Omental fat pad (tissue), 4 donors: ENCODE data around the gene SLC17A6. TPM values are rescaled to one million over a fixed set of nuclear protein-coding genes. Genes with fewer than 3 reads are reported as not detected.

ENCODE experiments used
- ATAC-seq: fragments of 150-250 bp; one replicate; pipeline ENCODE4 v1.9.1; 2016; ENCODE audit warnings: mild to moderate bottlenecking, moderate library complexity; ENCODE audit not compliant: low FRiP score
- DNase-seq: peaks from one replicate; pipeline ENCODE4 v3.0.0-alpha.2; 2019; ENCODE audit warnings: low spot score
- CTCF ChIP-seq, 3 donors: fragments of 450-650 bp; IDR thresholded peaks; one replicate each; pipeline ENCODE4 v1.5.1; 2016 to 2017; ENCODE audit warnings: antibody characterized with exemption in 3 of 3, mild to moderate bottlenecking in 3 of 3, moderate library complexity in 2 of 3
- total RNA-seq, 4 donors: library from RNA; depleted of rRNA; stranded (reverse); fragments of >200 nt; gene quantifications; one replicate each; pipeline ENCODE4 v1.1.0, GENCODE V29; 2016

The SLC17A6 gene
- not detected for total RNA-seq

- no peak for DNase-seq
- no peak for TF ChIP-seq CTCF (IDR thresholded peaks at IDR 0.05)
- no peak for ATAC-seq
Observed at GRCh38 chr11:22337596-22338485, at the start of gene SLC17A6. TSS of gene SLC17A6 (plus strand) at chr11:22338381. CDS start at chr11:22338534, 153 bp downstream.

GRCh38 chr11:22302368-22302767 is 35.8 kb upstream of the SLC17A6 start:
- ATAC-seq = no peak
- DNase-seq = no peak
- TF ChIP-seq CTCF (IDR thresholded peaks at IDR 0.05) = no peak

GRCh38 chr11:22304337-22304961 is 33.7 kb upstream of the SLC17A6 start:
- TF ChIP-seq CTCF (IDR thresholded peaks at IDR 0.05) = no peak
- ATAC-seq = no peak
- DNase-seq = no peak

GRCh38 chr11:22317656-22318055 is 20.5 kb upstream of the SLC17A6 start:
- TF ChIP-seq CTCF (IDR thresholded peaks at IDR 0.05) = no peak
- DNase-seq (no peak), ATAC-seq (no peak)

GRCh38 chr11:22331771-22332170 is 6.4 kb upstream of the SLC17A6 start:
- no peak for ATAC-seq
- DNase-seq = no peak
- no peak for TF ChIP-seq CTCF (IDR thresholded peaks at IDR 0.05)

GRCh38 chr11:22336587-22336986 is 1.6 kb upstream of the SLC17A6 start:
- DNase-seq = no peak
- ATAC-seq = no peak
- TF ChIP-seq CTCF (IDR thresholded peaks at IDR 0.05) = no peak
